Activated gamma-delta T cell treated with anti-CD3 and anti-CD28 coated beads, Interleukin-2, amount 50 U/mL, for 16 hours (primary cell): ENCODE measurements around the gene ARHGAP26.

Experiments used
- DNase-seq: peaks from one replicate; pipeline ENCODE4 v3.0.0-alpha.2; 2020; ENCODE audit warnings: low read depth

Gene ARHGAP26

GRCh38 chr5:143208365-143208641 lies 438.1 kb downstream of the ARHGAP26 start:
- DNase-seq = no peak

- no peak for DNase-seq
These were observed 438.8 kb downstream of the ARHGAP26 start for GRCh38 chr5:143208781-143209510.

- no peak for DNase-seq
These were observed 439.8 kb downstream of the ARHGAP26 start for GRCh38 chr5:143209881-143210395.

- DNase-seq = no peak
These were observed 440.4 kb downstream of the ARHGAP26 start for GRCh38 chr5:143210576-143210975.

DNA sequence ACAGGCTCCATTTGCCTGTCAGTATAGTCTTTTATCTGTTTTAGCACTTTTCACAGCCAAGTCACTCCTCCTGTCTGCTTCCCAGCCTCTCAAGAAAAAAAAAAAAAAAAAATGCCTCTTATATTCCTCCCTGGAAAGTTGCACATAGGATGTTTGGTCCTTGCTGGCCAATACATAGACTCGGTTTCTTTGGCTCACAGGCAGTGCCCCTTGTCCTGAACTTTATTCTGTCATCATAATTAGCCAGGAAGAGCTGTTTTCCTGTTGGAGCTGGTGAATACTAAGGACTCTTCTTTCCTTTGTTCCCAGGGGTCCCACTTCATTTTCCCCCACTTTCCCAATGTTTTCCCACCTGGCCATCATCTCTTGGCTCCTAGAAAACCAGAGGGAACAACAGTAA lies 442.1 kb downstream of the ARHGAP26 start:
- no peak for DNase-seq

DNA sequence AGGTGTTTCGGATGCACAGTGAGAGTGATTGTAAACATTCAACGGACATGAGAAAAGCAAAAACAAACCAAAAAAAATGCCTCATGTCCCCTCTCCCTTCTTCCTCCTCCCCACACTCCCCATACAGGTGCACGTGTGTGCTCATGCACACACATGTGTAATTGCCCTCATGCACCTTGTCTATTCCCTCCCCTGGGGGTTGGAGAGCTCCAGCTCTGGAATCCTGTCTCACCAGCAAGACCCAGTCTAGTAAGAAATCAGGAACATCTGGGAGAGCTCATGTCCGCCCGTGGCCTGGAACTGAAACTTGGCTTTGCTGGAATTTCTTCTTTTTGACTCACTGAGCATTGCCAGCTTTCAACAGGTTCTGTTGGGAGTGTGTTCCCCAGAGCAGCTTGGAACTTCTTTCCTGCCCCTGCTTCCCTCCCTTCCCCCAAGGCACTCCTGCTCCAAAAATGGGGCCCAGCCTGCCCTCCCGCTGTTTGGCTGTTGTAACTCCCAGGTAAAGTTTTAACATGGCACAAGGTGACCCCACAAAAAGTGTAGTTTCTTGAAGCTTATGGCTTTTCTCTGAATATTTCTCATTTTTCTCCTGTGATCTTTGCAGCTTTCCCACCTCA lies 443.2 kb downstream of the ARHGAP26 start:
- DNase-seq = no peak

DNA sequence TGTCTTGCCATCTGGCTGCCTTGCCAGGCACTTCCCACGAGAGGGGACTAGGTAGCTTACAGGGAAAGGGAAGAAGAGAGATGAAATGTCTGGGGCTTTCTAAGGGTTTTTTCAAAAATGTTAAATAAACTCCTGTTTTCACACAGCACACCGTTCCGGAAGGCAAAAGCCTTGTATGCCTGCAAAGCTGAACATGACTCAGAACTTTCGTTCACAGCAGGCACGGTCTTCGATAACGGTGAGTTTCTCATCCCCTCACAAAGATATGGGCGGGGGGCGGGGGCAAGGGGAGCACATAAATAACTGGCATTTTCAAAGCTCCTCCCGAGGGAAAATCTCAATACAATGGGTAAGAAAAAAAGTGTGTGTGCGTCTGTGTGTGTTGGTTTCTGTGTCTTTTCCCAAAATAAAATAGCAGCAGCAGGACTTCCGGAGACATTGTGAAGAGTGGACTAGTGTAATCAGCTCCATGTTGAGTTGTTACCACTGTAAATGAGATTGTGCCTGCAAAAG lies 443.7 kb downstream of the ARHGAP26 start:
- no peak for DNase-seq

DNA sequence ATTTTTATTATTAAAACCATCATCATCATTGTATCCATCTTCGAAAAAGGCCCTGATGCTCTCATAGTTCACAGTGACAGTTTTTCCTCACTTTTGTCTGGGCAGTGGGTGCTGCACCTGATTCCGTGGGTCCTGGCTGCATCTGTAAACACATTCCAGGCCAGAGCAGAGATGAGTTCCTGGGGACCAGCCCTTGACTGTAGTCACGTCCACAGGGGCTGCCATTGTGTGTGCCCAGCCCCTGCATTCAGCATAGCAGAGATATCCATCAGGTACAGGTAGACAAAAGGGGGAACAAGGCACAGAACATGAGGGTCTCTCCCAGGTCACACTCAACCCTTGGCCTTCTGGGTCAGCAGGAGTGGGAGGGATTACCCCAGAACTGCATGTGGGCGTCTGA lies 444.3 kb downstream of the ARHGAP26 start:
- no peak for DNase-seq

GRCh38 chr5:143214890-143215289 lies 444.7 kb downstream of the ARHGAP26 start:
- no peak for DNase-seq

GRCh38 chr5:143215690-143216089 lies 445.5 kb downstream of the ARHGAP26 start:
- no peak for DNase-seq

- no peak for DNase-seq
These were observed 446.0 kb downstream of the ARHGAP26 start for GRCh38 chr5:143216211-143216610.

- DNase-seq = no peak
These were observed 447.1 kb downstream of the ARHGAP26 start for GRCh38 chr5:143217065-143217803.

DNA sequence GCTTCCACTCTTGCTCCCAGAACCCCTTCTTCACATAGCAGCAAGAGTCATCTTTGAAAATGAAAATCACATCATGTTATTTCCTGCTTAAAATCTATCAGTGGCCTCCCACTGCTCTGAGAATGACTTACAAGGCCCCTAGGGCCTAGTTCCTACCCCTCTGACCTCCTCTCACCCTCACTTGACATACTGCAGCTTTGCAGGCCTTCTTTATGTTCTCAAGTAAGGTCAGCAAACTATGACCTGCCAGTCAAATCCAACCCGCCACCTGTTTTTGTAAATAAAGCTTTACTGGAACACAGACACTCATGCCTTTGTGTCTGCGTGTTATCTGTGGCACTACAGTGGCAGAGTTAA lies 447.6 kb downstream of the ARHGAP26 start:
- DNase-seq = no peak

GRCh38 chr5:143218517-143219170 lies 448.5 kb downstream of the ARHGAP26 start:
- DNase-seq = no peak

- DNase-seq = no peak
These were observed 449.5 kb downstream of the ARHGAP26 start for GRCh38 chr5:143219696-143220095.

GRCh38 chr5:143220748-143221251 lies 450.6 kb downstream of the ARHGAP26 start:
- DNase-seq = no peak

DNA sequence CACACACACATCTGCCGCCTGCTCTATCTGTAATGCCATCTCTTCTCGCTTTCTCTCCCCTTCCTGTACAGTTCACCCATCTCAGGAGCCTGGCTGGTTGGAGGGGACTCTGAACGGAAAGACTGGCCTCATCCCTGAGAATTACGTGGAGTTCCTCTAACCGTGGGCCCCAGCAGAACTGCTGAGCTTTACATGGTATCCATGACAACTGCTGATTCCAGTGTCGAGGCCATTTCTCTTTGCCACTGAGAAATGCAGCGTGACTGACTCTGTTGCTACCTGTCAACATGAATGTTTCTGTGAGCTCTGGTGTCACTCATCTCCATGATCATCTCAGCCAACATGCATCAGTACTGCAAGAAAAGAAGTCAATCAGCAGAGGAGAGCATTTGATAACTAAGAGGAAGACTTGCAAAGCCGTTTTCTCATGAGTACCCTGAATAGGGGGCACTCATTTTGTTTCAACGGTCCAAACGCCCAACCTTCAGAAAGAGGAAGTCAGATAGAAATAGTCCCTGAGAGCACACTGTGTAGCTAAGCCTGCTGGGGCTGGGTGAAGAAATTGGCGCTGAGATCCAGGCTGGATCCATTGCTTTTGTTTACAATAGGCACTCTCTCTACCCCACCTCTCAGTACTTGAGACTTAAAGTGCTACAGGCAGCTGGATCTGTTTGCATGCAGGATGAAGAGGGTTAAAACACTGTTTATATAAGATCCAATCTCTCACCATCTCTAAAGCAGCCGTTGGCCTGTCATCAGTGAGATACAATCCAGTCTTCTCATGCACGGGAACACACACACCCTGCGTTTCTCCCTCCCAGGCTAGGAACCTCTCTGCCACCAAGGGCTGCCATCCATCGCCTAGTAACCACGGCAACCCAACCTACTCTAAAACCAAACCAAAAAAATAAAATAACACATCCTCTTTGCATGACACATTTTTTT lies 452.4 kb downstream of the ARHGAP26 start:
- DNase-seq = peak; percentile 35

- DNase-seq = no peak
These were observed 454.5 kb downstream of the ARHGAP26 start for GRCh38 chr5:143224672-143225071.

DNA sequence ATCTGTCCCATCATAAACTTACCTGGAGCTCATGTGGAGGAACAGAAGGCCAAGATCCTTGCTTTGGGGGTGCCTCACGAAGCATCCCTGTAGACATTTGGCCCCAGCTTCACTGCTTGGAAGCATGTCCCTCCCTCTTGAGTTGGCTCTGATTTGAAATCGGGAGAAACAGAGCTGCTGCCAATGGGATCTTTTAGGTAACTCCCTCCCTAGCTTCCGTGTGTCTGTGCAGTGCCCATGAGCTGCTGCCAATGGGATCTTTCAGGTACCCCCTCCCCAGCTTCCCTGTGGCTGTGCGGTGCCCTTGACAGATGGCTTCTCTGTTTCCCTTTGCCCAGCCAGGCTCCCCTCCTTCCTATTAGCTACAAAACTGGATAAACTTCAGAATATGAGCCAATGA lies 455.3 kb downstream of the ARHGAP26 start:
- DNase-seq = no peak

GRCh38 chr5:143226361-143226760 lies 456.2 kb downstream of the ARHGAP26 start:
- DNase-seq = no peak

DNA sequence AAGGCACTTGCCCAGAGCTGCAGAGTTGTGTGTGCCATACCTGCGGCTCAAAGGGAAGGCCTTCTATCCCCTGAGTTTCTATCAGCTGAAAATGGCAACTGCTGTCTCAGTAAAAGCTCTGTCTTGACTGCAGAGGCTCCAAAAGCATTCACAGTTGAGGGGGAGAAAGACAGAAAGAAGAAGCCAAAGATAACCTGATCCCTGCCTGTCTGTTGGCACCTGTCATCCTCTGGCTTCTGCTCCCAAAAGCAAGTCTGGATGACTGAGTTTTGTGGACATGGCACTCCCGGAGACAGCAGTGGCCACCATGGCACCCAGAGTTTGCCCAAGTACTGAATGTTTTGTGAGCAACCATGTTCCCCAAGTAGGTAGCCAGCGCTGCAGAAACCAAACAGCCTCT lies 456.7 kb downstream of the ARHGAP26 start:
- no peak for DNase-seq
